ENCODE results near the gene DVL2.

DVL2 gene

DNA sequence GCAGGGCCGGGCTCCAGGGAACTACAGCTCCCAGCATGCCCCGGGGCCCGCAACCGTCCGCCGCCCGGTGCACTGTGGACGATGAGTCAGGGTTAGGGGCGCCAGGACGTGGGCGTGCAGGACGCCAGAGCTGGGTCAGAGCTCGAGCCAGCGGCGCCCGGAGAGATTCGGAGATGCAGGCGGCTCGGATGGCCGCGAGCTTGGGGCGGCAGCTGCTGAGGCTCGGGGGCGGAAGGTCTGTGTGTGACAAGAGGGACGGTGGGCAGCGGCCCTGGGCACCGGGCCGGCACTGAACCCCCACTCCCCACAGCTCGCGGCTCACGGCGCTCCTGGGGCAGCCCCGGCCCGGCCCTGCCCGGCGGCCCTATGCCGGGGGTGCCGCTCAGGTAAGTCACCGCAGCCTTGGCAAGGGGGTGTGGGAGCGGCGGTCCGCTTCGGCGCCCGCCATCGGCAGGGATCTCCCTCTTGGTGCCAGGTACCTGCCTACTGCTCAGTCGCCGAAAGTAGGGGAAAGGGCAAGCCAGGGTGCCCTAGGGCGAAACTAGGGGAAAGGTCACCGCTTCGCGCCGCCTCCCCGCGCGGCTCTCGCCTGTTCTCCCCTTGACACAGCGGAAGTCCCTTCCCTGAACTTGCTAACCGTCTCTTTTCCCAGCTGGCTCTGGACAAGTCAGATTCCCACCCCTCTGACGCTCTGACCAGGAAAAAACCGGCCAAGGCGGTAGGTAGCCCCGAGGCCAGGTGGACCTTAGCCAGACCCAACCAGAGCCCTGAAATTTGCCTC is 14.3 kb downstream of the DVL2 start, which contains the start of the genes ACADVL and DLG4 (continued):
- TF ChIP-seq ZFP41 (tag by site-specific recombination; IDR thresholded peaks at IDR 0.05; ENCODE audit: borderline replicate concordance): no peak
- peak; percentile 78 for TF ChIP-seq KLF16 (tag by site-specific recombination; IDR thresholded peaks at IDR 0.05)
- TF ChIP-seq ZNF433 (tag by site-specific recombination; IDR thresholded peaks at IDR 0.05; ENCODE audit: low read depth): no peak
- TF ChIP-seq ZBTB48 (tag by site-specific recombination; IDR thresholded peaks at IDR 0.05): peak; percentile 90
- no peak for TF ChIP-seq ZNF645 (tag by site-specific recombination; IDR thresholded peaks at IDR 0.05)
- TF ChIP-seq ZBTB8A (tag by site-specific recombination; IDR thresholded peaks at IDR 0.05): peak; percentile 97
- peak; percentile 98 for TF ChIP-seq ZNF76 (tag by site-specific recombination; IDR thresholded peaks at IDR 0.05; ENCODE audit: borderline replicate concordance, low read depth)
- peak; percentile 82 for TF ChIP-seq EGR2 (tag by site-specific recombination; IDR thresholded peaks at IDR 0.05; ENCODE audit: low read depth)
- TF ChIP-seq ZNF16 (tag by site-specific recombination; IDR thresholded peaks at IDR 0.05; ENCODE audit: low read depth): no peak
- no peak for TF ChIP-seq ZNF19 (tag by site-specific recombination; IDR thresholded peaks at IDR 0.05; ENCODE audit: low read depth)
- peak; percentile 66; the same call in 1 of the 2 replicates for TF ChIP-seq ZNF785 (tag by site-specific recombination; IDR thresholded peaks at IDR 0.05)
- no peak for TF ChIP-seq MZF1 (tag by site-specific recombination; IDR thresholded peaks at IDR 0.05; ENCODE audit: borderline replicate concordance)
- peak; percentile 59 for TF ChIP-seq ZSCAN30 (tag by site-specific recombination; IDR thresholded peaks at IDR 0.05)
- TF ChIP-seq SALL2 (tag by site-specific recombination; IDR thresholded peaks at IDR 0.05; ENCODE audit: borderline replicate concordance): no peak
- no peak for TF ChIP-seq SCRT1 (tag by site-specific recombination; IDR thresholded peaks at IDR 0.05; ENCODE audit: borderline replicate concordance)
- TF ChIP-seq ZNF48 (tag by site-specific recombination; IDR thresholded peaks at IDR 0.05): no peak
- 0 out of 2 replicates have a peak, but pooled peaks have one; percentile 1 for TF ChIP-seq ZNF292 (tag by site-specific recombination; IDR thresholded peaks at IDR 0.05; ENCODE audit: borderline replicate concordance, low read depth)
- TF ChIP-seq ZBTB21 (tag by site-specific recombination; IDR thresholded peaks at IDR 0.05): no peak
- peak; percentile 89 for TF ChIP-seq ZEB2 (tag by site-specific recombination; IDR thresholded peaks at IDR 0.05)
- 0 out of 2 replicates have a peak, but pooled peaks have one; percentile 16 for TF ChIP-seq ZNF624 (tag by site-specific recombination; IDR thresholded peaks at IDR 0.05)
- TF ChIP-seq YY1 (tag by site-specific recombination; IDR thresholded peaks at IDR 0.05): peak; percentile 26; the same call in 1 of the 2 replicates
- TF ChIP-seq GLIS2 (tag by site-specific recombination; IDR thresholded peaks at IDR 0.05): peak; percentile 62
- no peak for TF ChIP-seq ZNF677 (tag by site-specific recombination; IDR thresholded peaks at IDR 0.05)
- no peak for TF ChIP-seq ZNF10 (tag by site-specific recombination; IDR thresholded peaks at IDR 0.05)
- no peak for TF ChIP-seq ZNF211 (tag by site-specific recombination; IDR thresholded peaks at IDR 0.05; ENCODE audit: low read depth)
- TF ChIP-seq ZNF560 (tag by site-specific recombination; IDR thresholded peaks at IDR 0.05; ENCODE audit: borderline replicate concordance): no peak
- no peak for TF ChIP-seq MEIS1 (CRISPR knock-in tag; IDR thresholded peaks at IDR 0.05; ENCODE audit: borderline replicate concordance)
- TF ChIP-seq, protein P1, sequence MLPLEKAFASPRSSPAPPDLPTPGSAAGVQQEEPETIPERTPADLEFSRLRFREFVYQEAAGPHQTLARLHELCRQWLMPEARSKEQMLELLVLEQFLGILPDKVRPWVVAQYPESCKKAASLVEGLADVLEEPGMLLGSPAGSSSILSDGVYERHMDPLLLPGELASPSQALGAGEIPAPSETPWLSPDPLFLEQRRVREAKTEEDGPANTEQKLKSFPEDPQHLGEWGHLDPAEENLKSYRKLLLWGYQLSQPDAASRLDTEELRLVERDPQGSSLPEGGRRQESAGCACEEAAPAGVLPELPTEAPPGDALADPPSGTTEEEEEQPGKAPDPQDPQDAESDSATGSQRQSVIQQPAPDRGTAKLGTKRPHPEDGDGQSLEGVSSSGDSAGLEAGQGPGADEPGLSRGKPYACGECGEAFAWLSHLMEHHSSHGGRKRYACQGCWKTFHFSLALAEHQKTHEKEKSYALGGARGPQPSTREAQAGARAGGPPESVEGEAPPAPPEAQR (tag by site-specific recombination; IDR thresholded peaks at IDR 0.05): no peak
- peak; percentile 96 for TF ChIP-seq PRDM1 (tag by site-specific recombination; IDR thresholded peaks at IDR 0.05)
- TF ChIP-seq GLI2 (tag by site-specific recombination; IDR thresholded peaks at IDR 0.05; ENCODE audit: borderline replicate concordance, low read depth): no peak
- no peak for TF ChIP-seq ZNF2 (tag by site-specific recombination; IDR thresholded peaks at IDR 0.05)
- no peak for TF ChIP-seq GLI4 (tag by site-specific recombination; IDR thresholded peaks at IDR 0.05)
- TF ChIP-seq ZNF654 (tag by site-specific recombination; IDR thresholded peaks at IDR 0.05; ENCODE audit: low read depth): no peak
- peak; percentile 55; the same call in 1 of the 2 replicates for TF ChIP-seq ZNF843 (tag by site-specific recombination; IDR thresholded peaks at IDR 0.05)
- TF ChIP-seq ZNF121 (tag by site-specific recombination; IDR thresholded peaks at IDR 0.05): no peak
- peak; percentile 79 for TF ChIP-seq ZNF501 (tag by site-specific recombination; IDR thresholded peaks at IDR 0.05)
- TF ChIP-seq ZNF704 (tag by site-specific recombination; IDR thresholded peaks at IDR 0.05): no peak

Data from HEK293 (cell line).